Measurements from ENCODE around the gene RALGPS1.

DNA sequence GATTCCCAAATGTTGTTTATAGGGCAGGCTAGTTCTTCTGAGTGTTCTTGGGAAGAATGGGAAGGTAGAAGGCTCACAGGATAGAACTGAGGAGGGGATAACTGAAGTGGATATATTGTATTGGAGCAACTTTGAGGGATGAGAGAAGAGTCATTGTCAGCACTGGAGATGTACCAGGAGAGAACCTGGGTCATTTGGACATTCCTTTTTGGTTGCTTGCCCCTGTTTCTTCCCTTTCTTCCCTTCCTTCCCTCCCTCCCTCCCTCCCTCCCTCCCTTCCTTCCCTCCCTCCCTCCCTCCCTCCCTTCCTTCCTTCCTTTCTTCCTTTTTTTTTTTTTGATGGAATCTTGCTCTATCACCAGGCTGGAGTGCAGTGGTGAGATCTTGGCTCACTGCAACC is 45.3 kb downstream of the RALGPS1 start:
- no peak for TF ChIP-seq CTCF (IDR thresholded peaks at IDR 0.05; ENCODE audit: low read depth, low read length)
- TF ChIP-seq, protein P1, sequence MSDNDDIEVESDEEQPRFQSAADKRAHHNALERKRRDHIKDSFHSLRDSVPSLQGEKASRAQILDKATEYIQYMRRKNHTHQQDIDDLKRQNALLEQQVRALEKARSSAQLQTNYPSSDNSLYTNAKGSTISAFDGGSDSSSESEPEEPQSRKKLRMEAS (IDR thresholded peaks at IDR 0.05; ENCODE audit: low read depth, low read length), result no peak
